GM12875 (cell line): ENCODE results near the gene MX1.

Experiments used
- H3K4me3 ChIP-seq: one replicate; pipeline ENCODE4 v1.5.1; 2011; ENCODE audit warnings: low read depth, low read length, control low read depth
- CTCF ChIP-seq: IDR thresholded peaks from 2 replicates; pipeline ENCODE4 v1.5.1; 2011; ENCODE audit warnings: low read depth, mild to moderate bottlenecking, control low read depth, inconsistent platforms, low read length, moderate library complexity, borderline replicate concordance; ENCODE audit not compliant: insufficient read depth

Gene MX1

GRCh38 chr21:41427556-41427955 lies 1.5 kb downstream of the MX1 start:
- peak overlapping the region; percentile 99 for H3K4me3 ChIP-seq
- TF ChIP-seq CTCF, result no peak

GRCh38 chr21:41428311-41428710 lies 2.3 kb downstream of the MX1 start:
- no peak overlapping the region for H3K4me3 ChIP-seq
- TF ChIP-seq CTCF, result no peak

- H3K4me3 ChIP-seq, result no peak overlapping the region
- TF ChIP-seq CTCF, result no peak
Measured at GRCh38 chr21:41428847-41429246, 2.8 kb downstream of the MX1 start.

GRCh38 chr21:41429305-41429704 lies 3.3 kb downstream of the MX1 start:
- TF ChIP-seq CTCF, result no peak
- H3K4me3 ChIP-seq, result no peak overlapping the region

- TF ChIP-seq CTCF, result no peak
- no peak overlapping the region for H3K4me3 ChIP-seq
Measured at GRCh38 chr21:41429925-41430491, 4.0 kb downstream of the MX1 start.

GRCh38 chr21:41431788-41432548 lies 5.9 kb downstream of the MX1 start:
- TF ChIP-seq CTCF, result no peak
- no peak overlapping the region for H3K4me3 ChIP-seq
